ENCODE measurements around the gene GPR78.

Gene GPR78

GRCh38 chr4:8541981-8542715, 38.0 kb upstream of the GPR78 start:
- DNase-seq (ENCODE audit: low spot score in 2 of 2) (no peak), ATAC-seq (ENCODE audit: low read depth) (no peak)
- peaks cover 5% of the 10 kb centered on the region for H3K27me3 Mint-ChIP-seq
- H3K4me3 Mint-ChIP-seq, result no peak overlapping the region
- H3K9me3 Mint-ChIP-seq, result no peaks in the 10 kb centered on the region
- H3K36me3 Mint-ChIP-seq, result no peaks in the 10 kb centered on the region
- H3K27ac Mint-ChIP-seq, result no peak overlapping the region
- no peaks in the 10 kb centered on the region for H3K4me1 Mint-ChIP-seq

- H3K4me3 Mint-ChIP-seq, result no peak overlapping the region
- H3K36me3 Mint-ChIP-seq, result no peaks in the 10 kb centered on the region
- no peaks in the 10 kb centered on the region for H3K4me1 Mint-ChIP-seq
- ATAC-seq (ENCODE audit: low read depth) (no peak), DNase-seq (ENCODE audit: low spot score in 2 of 2) (no peak)
- no peak overlapping the region for H3K27ac Mint-ChIP-seq
- peaks cover 5% of the 10 kb centered on the region for H3K27me3 Mint-ChIP-seq
- H3K9me3 Mint-ChIP-seq, result no peaks in the 10 kb centered on the region
Measured at GRCh38 chr4:8542776-8543525, 37.2 kb upstream of the GPR78 start.

DNA sequence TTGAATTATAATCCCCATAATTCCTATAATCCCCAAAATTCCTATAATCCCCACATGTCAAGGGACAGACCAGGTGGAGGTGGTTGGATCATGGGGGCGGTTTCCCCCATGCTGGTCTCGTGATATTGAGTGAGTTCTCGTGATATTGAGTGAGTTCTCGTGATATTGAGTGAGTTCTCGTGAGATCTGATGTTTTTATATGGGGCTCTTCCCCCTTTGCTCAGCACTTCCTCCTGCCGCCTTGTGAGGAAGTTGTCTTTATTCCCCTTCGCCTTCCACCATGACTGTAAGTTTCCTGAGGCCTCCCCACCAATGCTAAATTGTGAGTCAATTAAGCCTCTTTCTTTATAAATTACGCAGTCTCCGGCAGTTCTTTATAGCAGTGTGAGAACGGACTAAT, 36.6 kb upstream of the GPR78 start:
- no peaks in the 10 kb centered on the region for H3K9me3 Mint-ChIP-seq
- ATAC-seq (ENCODE audit: low read depth) (no peak), DNase-seq (ENCODE audit: low spot score in 2 of 2) (no peak)
- H3K4me1 Mint-ChIP-seq, result no peaks in the 10 kb centered on the region
- no peak overlapping the region for H3K4me3 Mint-ChIP-seq
- no peak overlapping the region for H3K27ac Mint-ChIP-seq
- peaks cover 5% of the 10 kb centered on the region for H3K27me3 Mint-ChIP-seq
- H3K36me3 Mint-ChIP-seq, result no peaks in the 10 kb centered on the region

- H3K36me3 Mint-ChIP-seq, result no peaks in the 10 kb centered on the region
- H3K4me3 Mint-ChIP-seq, result no peak overlapping the region
- no peaks in the 10 kb centered on the region for H3K4me1 Mint-ChIP-seq
- DNase-seq (ENCODE audit: low spot score in 2 of 2) (no peak), ATAC-seq (ENCODE audit: low read depth) (no peak)
- H3K27ac Mint-ChIP-seq, result no peak overlapping the region
- no peaks in the 10 kb centered on the region for H3K9me3 Mint-ChIP-seq
- H3K27me3 Mint-ChIP-seq, result peaks cover 5% of the 10 kb centered on the region
Measured at GRCh38 chr4:8544282-8544681, 35.9 kb upstream of the GPR78 start.

- no peak overlapping the region for H3K27ac Mint-ChIP-seq
- peaks cover 5% of the 10 kb centered on the region for H3K27me3 Mint-ChIP-seq
- H3K4me1 Mint-ChIP-seq, result no peaks in the 10 kb centered on the region
- H3K36me3 Mint-ChIP-seq, result no peaks in the 10 kb centered on the region
- ATAC-seq (ENCODE audit: low read depth) (no peak), DNase-seq (ENCODE audit: low spot score in 2 of 2) (no peak)
- no peak overlapping the region for H3K4me3 Mint-ChIP-seq
- H3K9me3 Mint-ChIP-seq, result no peaks in the 10 kb centered on the region
Measured at GRCh38 chr4:8544741-8545438, 35.3 kb upstream of the GPR78 start.

- no peaks in the 10 kb centered on the region for H3K36me3 Mint-ChIP-seq
- no peak overlapping the region for H3K27ac Mint-ChIP-seq
- H3K9me3 Mint-ChIP-seq, result no peaks in the 10 kb centered on the region
- H3K4me3 Mint-ChIP-seq, result no peak overlapping the region
- DNase-seq (ENCODE audit: low spot score in 2 of 2) (no peak), ATAC-seq (ENCODE audit: low read depth) (no peak)
- peaks cover 5% of the 10 kb centered on the region for H3K27me3 Mint-ChIP-seq
- no peaks in the 10 kb centered on the region for H3K4me1 Mint-ChIP-seq
Measured at GRCh38 chr4:8545439-8545765, 34.8 kb upstream of the GPR78 start.

- no peaks in the 10 kb centered on the region for H3K9me3 Mint-ChIP-seq
- H3K27me3 Mint-ChIP-seq, result peaks cover 5% of the 10 kb centered on the region
- no peak overlapping the region for H3K27ac Mint-ChIP-seq
- H3K36me3 Mint-ChIP-seq, result no peaks in the 10 kb centered on the region
- no peak overlapping the region for H3K4me3 Mint-ChIP-seq
- no peak for DNase-seq (ENCODE audit: low spot score in 2 of 2)
- no peaks in the 10 kb centered on the region for H3K4me1 Mint-ChIP-seq
- ATAC-seq (ENCODE audit: low read depth), result no peak
Measured at GRCh38 chr4:8546766-8547107, 33.5 kb upstream of the GPR78 start.

DNA sequence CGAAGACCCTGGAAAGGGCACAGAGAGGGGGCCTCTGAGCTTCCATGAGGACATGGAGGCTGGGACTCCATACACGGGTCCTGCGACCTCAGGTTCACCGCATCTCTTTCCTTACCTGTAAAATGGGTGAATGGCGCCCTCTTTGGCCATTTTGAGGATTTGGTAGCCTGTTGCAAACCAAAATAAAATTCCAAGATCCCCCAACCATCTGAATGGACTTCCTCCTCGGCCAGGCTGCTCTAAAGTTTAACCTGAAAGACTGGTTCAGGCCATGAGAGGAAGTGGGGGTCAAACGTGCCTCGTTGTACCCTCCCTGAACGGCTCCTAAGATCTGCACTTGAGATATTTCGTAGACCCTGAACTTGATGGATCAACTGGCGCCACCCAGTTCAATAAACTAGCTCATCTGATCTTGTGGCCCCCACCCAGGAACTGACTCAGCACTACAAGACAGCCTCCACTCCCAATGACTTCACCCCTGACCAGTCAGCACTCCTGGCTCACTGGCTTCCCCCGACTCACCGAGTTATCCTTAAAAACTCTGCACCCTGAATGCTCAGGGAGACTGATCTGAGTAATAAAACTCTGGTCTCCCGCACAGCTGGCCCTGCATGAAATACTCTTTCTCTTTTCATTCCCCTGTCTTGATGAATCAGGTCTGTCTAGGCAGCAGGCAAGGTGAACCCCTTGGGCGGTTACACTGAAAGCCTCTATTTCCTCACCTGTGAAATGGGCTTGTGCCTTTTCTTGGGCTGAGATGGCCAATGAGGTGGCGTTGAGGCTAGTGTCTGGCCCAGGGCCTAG, 32.9 kb upstream of the GPR78 start:
- H3K27me3 Mint-ChIP-seq, result peaks cover 5% of the 10 kb centered on the region
- H3K4me1 Mint-ChIP-seq, result no peaks in the 10 kb centered on the region
- no peak for ATAC-seq (ENCODE audit: low read depth)
- H3K36me3 Mint-ChIP-seq, result no peaks in the 10 kb centered on the region
- no peak for DNase-seq (ENCODE audit: low spot score in 2 of 2)
- H3K27ac Mint-ChIP-seq, result no peak overlapping the region
- no peak overlapping the region for H3K4me3 Mint-ChIP-seq
- no peaks in the 10 kb centered on the region for H3K9me3 Mint-ChIP-seq

DNA sequence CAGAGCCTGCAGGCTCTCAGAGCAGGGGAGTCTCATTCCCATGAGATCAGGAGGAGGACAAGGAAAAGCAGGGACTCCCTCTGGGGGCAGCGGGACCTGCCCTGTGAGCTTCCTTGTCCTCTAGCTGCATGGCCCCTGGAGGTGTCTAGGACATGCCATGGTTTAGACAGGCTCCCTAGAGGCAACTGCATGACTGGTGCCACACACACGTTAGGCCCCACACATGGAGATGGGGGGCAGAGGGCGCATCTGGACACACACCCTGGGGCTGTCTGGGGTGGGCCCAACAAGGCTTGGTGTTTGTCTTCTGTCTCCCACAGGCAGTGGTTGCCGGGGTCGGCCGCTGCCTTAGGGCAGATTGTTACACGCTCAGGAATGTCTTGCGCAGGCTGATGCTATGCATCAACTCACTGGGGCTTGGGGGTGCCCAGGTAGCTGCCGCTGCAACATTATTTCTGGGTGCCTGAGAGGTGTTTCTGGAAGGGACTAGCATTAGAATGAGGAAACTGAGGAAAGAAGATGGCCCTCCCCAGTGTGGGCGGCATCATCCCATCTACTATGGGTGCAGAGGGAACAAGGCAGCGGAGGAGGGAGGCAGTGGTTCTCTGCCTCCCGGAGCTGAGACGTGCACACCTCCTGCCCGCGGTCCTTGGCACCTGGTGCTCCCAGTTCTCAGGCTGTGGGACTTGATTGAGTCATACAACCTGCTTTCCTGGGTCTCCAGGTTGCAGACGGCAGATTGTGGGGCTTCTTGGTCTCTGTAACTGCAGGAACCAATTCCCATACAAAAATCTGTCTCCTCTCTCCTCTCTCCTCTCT, 32.1 kb upstream of the GPR78 start:
- ATAC-seq (ENCODE audit: low read depth) (no peak), DNase-seq (ENCODE audit: low spot score in 2 of 2) (no peak)
- Mint-ChIP-seq H3K4me1 (no peaks in the 10 kb centered on the region), H3K27ac (no peak overlapping the region), H3K36me3 (no peaks in the 10 kb centered on the region), H3K9me3 (no peaks in the 10 kb centered on the region), H3K27me3 (peaks cover 5% of the 10 kb centered on the region), H3K4me3 (no peak overlapping the region)

DNA sequence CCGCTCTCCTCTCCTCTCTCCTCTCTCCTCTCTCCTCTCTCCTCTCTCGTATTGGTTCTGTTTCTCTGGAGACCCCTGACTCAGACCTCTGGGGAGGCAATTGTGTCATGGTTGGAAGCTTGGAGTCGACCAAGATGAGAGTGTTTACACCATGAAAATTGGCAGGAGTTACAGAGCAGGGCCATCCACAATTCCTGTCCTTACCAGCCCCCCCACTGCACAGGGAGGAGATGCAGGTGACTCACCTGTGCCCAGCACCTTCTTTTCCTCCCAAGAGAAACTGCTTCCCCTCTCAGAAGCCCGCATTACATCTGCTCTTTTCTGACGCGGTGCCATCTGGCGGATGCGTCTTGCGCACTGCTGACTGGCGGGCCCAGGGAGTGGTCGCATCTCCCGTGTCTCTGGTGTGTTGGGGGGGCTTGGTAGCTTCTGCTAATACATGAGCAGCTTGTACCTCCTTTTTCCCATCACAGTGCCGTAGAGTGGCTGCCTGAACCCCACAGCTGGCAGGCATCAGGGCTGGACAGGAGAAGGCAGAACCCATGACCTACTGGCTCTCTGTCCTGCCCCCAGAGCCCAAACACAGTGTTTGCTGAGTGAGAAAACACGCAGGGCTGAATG, 31.4 kb upstream of the GPR78 start:
- H3K27me3 Mint-ChIP-seq, result peaks cover 5% of the 10 kb centered on the region
- DNase-seq (ENCODE audit: low spot score in 2 of 2) (no peak), ATAC-seq (ENCODE audit: low read depth) (no peak)
- H3K36me3 Mint-ChIP-seq, result no peaks in the 10 kb centered on the region
- H3K27ac Mint-ChIP-seq, result no peak overlapping the region
- H3K4me1 Mint-ChIP-seq, result no peaks in the 10 kb centered on the region
- H3K9me3 Mint-ChIP-seq, result no peaks in the 10 kb centered on the region
- no peak overlapping the region for H3K4me3 Mint-ChIP-seq

GRCh38 chr4:8549352-8549931, 30.8 kb upstream of the GPR78 start:
- no peaks in the 10 kb centered on the region for H3K4me1 Mint-ChIP-seq
- H3K36me3 Mint-ChIP-seq, result no peaks in the 10 kb centered on the region
- H3K27me3 Mint-ChIP-seq, result peaks cover 5% of the 10 kb centered on the region
- no peak overlapping the region for H3K4me3 Mint-ChIP-seq
- no peak for DNase-seq (ENCODE audit: low spot score in 2 of 2)
- no peaks in the 10 kb centered on the region for H3K9me3 Mint-ChIP-seq
- ATAC-seq (ENCODE audit: low read depth), result no peak
- H3K27ac Mint-ChIP-seq, result no peak overlapping the region

- Mint-ChIP-seq H3K4me1 (no peaks in the 10 kb centered on the region), H3K36me3 (no peaks in the 10 kb centered on the region), H3K4me3 (no peak overlapping the region), H3K27ac (no peak overlapping the region), H3K27me3 (peaks cover 7% of the 10 kb centered on the region), H3K9me3 (no peaks in the 10 kb centered on the region)
- DNase-seq (ENCODE audit: low spot score in 2 of 2), result no peak
- no peak for ATAC-seq (ENCODE audit: low read depth)
Measured at GRCh38 chr4:8550691-8551090, 29.5 kb upstream of the GPR78 start.

DNA sequence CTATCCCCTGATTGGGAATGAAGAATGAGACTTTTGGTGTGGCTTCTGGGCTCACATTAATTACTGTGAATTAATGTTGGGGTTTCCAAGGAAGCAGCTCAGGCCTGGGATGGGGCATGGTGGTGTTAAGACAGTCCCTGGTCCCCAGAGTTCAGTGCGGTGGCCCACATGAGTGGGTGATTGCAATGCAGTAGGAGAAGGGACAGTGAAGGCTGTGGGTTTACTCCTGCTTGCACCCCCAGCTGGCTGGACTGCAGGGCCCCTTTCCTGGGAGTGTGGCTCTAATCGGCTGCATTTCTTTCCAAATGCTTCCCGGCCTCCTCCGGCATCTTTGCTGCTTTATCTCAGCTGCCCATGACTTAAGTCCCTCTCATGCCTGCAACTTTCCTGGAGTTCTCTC, 28.2 kb upstream of the GPR78 start:
- ATAC-seq (ENCODE audit: low read depth) (no peak), DNase-seq (ENCODE audit: low spot score in 2 of 2) (no peak)
- Mint-ChIP-seq H3K36me3 (no peaks in the 10 kb centered on the region), H3K27me3 (peaks cover 3% of the 10 kb centered on the region), H3K27ac (no peak overlapping the region), H3K9me3 (no peaks in the 10 kb centered on the region), H3K4me3 (no peak overlapping the region), H3K4me1 (no peaks in the 10 kb centered on the region)

Measured in memory B cell (primary cell).